ENCODE measurements around the gene OR6C75. TPM values are rescaled to one million over a fixed set of nuclear protein-coding genes. Genes with fewer than 3 reads are reported as not detected.
"Not testable (repeated sequence)": the region's sequence is repeated elsewhere in the genome, so short reads cannot be mapped to it uniquely, and the experiment has no call there.

Gene OR6C75
- total and polyA plus RNA-seq, 7 donors: not detected

DNA sequence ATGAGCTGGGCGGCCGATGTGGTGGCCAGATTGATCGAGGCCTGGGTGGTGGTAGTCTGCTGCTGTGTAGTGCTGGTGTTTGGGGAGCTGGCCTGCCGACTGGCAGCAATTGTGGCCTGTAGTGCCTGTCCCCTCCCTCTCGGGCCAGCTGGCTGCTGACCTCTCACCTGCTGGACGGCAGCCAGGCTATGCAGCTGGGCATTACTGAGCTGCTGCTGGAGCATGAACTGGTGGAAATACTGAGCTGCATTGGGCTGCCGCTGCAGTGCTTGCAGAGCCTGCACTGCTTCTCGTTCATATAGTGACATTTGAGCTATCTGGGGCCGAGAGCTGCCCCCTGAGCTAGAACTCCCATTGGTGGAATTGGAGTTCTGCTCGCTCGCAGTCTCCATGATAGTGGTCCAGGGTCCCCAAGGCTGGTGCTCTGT, 51.6 kb downstream of the OR6C75 start:
- not testable (repeated sequence) for H3K4me3 ChIP-seq

DNA sequence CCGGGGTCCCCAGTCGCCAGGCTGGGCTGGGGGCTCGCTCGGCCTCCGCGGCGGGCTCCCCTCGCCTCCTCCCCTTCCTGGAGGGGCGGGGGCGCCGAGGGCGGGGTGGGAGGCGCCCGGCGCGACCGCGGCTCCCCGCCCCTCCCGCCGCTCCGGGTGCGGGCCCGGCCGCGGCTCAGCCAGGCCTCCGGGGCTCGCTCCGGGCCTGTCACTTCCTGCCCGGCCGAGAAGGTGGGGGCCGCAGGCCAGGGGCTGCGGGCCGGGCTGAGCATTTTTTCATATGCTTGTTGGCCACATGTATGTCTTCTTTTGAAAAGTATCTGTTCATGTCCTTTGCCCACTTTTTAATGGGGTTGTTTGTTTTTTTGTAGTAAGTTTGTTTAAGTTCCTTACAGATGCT, 52.1 kb downstream of the OR6C75 start:
- intact Hi-C loops (cut with DNase I); H3K27ac ChIP-seq; H3K36me3 ChIP-seq (ENCODE audit: insufficient read depth in 1 of 2, low read depth in 1 of 2); H3K27me3 ChIP-seq (ENCODE audit: insufficient read depth in 3 of 3, low read length in 2 of 3); H3K4me3 ChIP-seq; H3K9me3 ChIP-seq; DNase-seq; H3K4me1 ChIP-seq: not testable (repeated sequence)
- peak in 3 of 4 donors; percentile 49 to 58 (median 52) for ATAC-seq
- 2 to 11% (median 4%) methylated on average over 4 to 7 of the region's 34 CpGs for WGBS, 3 donors

More for the DNA sequence above, 51.6 kb downstream of the OR6C75 start:
- H3K4me1 ChIP-seq; H3K9me3 ChIP-seq; ATAC-seq; H3K27ac ChIP-seq; DNase-seq; H3K36me3 ChIP-seq (ENCODE audit: insufficient read depth in 1 of 2, low read depth in 1 of 2); H3K27me3 ChIP-seq (ENCODE audit: insufficient read depth in 3 of 3, low read length in 2 of 3); intact Hi-C loops (cut with DNase I): not testable (repeated sequence)
- WGBS, 3 donors: 23 to 30% (median 26%) methylated on average over 10 to 11 of the region's 11 CpGs

DNA sequence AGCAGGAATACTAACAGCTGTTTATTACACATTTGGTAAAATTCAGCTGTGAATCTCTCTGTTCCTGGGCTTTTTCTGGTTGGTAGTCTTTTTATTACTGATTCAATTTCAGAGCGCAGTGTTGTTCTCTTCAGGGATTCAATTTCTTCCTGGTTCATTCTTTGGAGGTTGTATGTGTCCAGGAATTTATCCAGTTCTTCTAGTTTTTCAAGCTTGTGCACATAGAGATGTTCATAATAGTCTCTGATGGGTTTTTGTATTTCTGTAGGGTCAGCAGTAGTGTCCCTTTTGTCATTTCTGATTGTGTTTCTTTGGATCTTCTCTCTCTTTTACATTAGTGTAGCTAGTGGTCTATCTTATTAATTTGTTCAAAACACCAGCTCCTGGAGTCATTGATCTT, 54.2 kb downstream of the OR6C75 start:
- H3K4me3 ChIP-seq: no peak overlapping the region
- H3K9me3 ChIP-seq: no peaks in the 10 kb centered on the region
- no peak overlapping the region for H3K27ac ChIP-seq
- intact Hi-C loops (cut with DNase I): no loop called here
- 25 to 89% (median 54%) methylated on average over 1 of the region's 1 CpG for WGBS, 3 donors
- ATAC-seq (no peak), DNase-seq (no peak)
- peaks cover 0 to 2% (median 0%) of the 10 kb centered on the region in 3 donors for H3K27me3 ChIP-seq (ENCODE audit: insufficient read depth in 3 of 3, low read length in 2 of 3)
- H3K36me3 ChIP-seq (ENCODE audit: insufficient read depth in 1 of 2, low read depth in 1 of 2): no peaks in the 10 kb centered on the region
- no peaks in the 10 kb centered on the region for H3K4me1 ChIP-seq
- TF ChIP-seq, protein P1, sequence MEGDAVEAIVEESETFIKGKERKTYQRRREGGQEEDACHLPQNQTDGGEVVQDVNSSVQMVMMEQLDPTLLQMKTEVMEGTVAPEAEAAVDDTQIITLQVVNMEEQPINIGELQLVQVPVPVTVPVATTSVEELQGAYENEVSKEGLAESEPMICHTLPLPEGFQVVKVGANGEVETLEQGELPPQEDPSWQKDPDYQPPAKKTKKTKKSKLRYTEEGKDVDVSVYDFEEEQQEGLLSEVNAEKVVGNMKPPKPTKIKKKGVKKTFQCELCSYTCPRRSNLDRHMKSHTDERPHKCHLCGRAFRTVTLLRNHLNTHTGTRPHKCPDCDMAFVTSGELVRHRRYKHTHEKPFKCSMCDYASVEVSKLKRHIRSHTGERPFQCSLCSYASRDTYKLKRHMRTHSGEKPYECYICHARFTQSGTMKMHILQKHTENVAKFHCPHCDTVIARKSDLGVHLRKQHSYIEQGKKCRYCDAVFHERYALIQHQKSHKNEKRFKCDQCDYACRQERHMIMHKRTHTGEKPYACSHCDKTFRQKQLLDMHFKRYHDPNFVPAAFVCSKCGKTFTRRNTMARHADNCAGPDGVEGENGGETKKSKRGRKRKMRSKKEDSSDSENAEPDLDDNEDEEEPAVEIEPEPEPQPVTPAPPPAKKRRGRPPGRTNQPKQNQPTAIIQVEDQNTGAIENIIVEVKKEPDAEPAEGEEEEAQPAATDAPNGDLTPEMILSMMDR (IDR thresholded peaks at IDR 0.05): no peak

Other genes starting within 250 kb of the OR6C75 start
- gene OR9K2, start 236.6 kb upstream of the OR6C75 start, total RNA-seq: not detected
- not detected for gene OR9K2, start 236.6 kb upstream of the OR6C75 start, polyA plus RNA-seq
- not detected for gene OR10A7, start 141.9 kb upstream of the OR6C75 start, total RNA-seq
- not detected for gene OR10A7, start 141.9 kb upstream of the OR6C75 start, polyA plus RNA-seq
- gene OR6C74, start 118.4 kb upstream of the OR6C75 start, total RNA-seq: not detected
- gene OR6C74, start 118.4 kb upstream of the OR6C75 start, polyA plus RNA-seq: not detected
- not detected for gene OR6C6, start 66.4 kb upstream of the OR6C75 start, total RNA-seq
- not detected for gene OR6C6, start 66.4 kb upstream of the OR6C75 start, polyA plus RNA-seq
- not detected for gene OR6C1, start 48.6 kb upstream of the OR6C75 start, total RNA-seq
- not detected for gene OR6C1, start 48.6 kb upstream of the OR6C75 start, polyA plus RNA-seq
- not detected for gene OR6C3, start 32.2 kb upstream of the OR6C75 start, total RNA-seq
- gene OR6C3, start 32.2 kb upstream of the OR6C75 start, polyA plus RNA-seq: not detected
- gene OR6C65, start 37.6 kb downstream of the OR6C75 start, total RNA-seq: not detected
- not detected for gene OR6C65, start 37.6 kb downstream of the OR6C75 start, polyA plus RNA-seq
- gene OR6C76, start 63.3 kb downstream of the OR6C75 start, total RNA-seq: not detected
- gene OR6C76, start 63.3 kb downstream of the OR6C75 start, polyA plus RNA-seq: not detected
- not detected for gene OR6C2, start 81.1 kb downstream of the OR6C75 start, total RNA-seq
- not detected for gene OR6C2, start 81.1 kb downstream of the OR6C75 start, polyA plus RNA-seq
- gene OR6C70, start 107.2 kb downstream of the OR6C75 start, total RNA-seq: not detected
- gene OR6C70, start 107.2 kb downstream of the OR6C75 start, polyA plus RNA-seq: not detected
- not detected for gene OR6C68, start 129.4 kb downstream of the OR6C75 start, total RNA-seq
- gene OR6C68, start 129.4 kb downstream of the OR6C75 start, polyA plus RNA-seq: not detected
- gene OR6C4, start 186.6 kb downstream of the OR6C75 start, total RNA-seq: not detected
- not detected for gene OR6C4, start 186.6 kb downstream of the OR6C75 start, polyA plus RNA-seq
- gene OR2AP1, start 209.5 kb downstream of the OR6C75 start, total RNA-seq: not detected
- not detected for gene OR2AP1, start 209.5 kb downstream of the OR6C75 start, polyA plus RNA-seq